22Rv1 (cell line): ENCODE data around the gene CYP4V2.

Experiments
- CTCF ChIP-seq: fragments of 450-650 bp; IDR thresholded peaks from 2 replicates; pipeline ENCODE4 v1.5.1; 2017; ENCODE audit warnings: mild to moderate bottlenecking
- ZFX ChIP-seq: fragments of 450-650 bp; IDR thresholded peaks from 2 replicates; pipeline ENCODE4 v1.6.1; 2017; ENCODE audit warnings: antibody characterized with exemption, borderline replicate concordance

- TF ChIP-seq CTCF: peak; percentile 94
- no peak for TF ChIP-seq ZFX
These were observed 10.3 kb downstream of the CYP4V2 start for GRCh38 chr4:186201535-186202230.
